ENCODE data around the gene DNAJC10. TPM values are rescaled to one million over a fixed set of nuclear protein-coding genes. Genes with fewer than 3 reads are reported as not detected.
"Not testable (repeated sequence)": the region's sequence is repeated elsewhere in the genome, so short reads cannot be mapped to it uniquely, and the experiment has no call there.

Gene DNAJC10, protein sequence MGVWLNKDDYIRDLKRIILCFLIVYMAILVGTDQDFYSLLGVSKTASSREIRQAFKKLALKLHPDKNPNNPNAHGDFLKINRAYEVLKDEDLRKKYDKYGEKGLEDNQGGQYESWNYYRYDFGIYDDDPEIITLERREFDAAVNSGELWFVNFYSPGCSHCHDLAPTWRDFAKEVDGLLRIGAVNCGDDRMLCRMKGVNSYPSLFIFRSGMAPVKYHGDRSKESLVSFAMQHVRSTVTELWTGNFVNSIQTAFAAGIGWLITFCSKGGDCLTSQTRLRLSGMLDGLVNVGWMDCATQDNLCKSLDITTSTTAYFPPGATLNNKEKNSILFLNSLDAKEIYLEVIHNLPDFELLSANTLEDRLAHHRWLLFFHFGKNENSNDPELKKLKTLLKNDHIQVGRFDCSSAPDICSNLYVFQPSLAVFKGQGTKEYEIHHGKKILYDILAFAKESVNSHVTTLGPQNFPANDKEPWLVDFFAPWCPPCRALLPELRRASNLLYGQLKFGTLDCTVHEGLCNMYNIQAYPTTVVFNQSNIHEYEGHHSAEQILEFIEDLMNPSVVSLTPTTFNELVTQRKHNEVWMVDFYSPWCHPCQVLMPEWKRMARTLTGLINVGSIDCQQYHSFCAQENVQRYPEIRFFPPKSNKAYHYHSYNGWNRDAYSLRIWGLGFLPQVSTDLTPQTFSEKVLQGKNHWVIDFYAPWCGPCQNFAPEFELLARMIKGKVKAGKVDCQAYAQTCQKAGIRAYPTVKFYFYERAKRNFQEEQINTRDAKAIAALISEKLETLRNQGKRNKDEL
- 10 to 100 TPM; 16.1 to 21.7 (median 18.5) TPM for polyA plus RNA-seq

DNA sequence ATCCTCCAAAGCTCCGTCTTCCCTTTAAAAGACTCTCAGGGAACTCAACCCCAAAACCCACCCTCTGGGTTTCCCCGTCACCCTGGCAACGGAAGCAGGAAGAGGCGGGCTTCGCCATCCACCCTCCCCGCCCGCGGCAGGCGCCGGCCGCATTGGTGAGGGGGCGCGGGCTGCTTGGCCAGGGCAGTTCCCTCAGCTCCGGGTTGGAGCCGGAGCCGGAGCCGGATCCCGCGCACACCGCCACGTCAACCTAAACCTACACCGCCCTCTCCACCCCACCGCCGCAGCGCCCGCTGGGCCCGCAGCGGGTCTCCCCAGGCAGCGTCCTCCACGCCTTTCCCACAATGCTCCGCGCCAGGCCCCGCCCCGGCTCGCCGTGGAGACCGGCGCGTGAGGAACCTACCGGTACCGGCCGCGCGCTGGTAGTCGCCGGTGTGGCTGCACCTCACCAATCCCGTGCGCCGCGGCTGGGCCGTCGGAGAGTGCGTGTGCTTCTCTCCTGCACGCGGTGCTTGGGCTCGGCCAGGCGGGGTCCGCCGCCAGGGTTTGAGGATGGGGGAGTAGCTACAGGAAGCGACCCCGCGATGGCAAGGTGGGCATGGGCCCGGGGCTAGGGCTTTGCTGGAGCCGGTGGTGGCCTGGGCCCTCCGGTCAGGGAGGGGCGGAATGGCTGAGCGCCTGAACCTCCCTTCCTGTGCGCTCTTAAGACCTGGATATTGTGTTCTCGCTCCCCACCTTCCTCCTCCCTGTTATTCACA, at the start of gene DNAJC10:
Gene DNAJC10, plus strand, starts transcription at position 366 of the 758 bp plus-strand sequence. CDS start 1,830 bp downstream, outside the sequence.
- 0 to 1% (median 1%) methylated on average over 63 to 69 of the region's 69 CpGs for WGBS, 3 donors
- no peak within 1 kb of the TSS for H3K27ac ChIP-seq (ENCODE audit: low read depth, low read length)

DNA sequence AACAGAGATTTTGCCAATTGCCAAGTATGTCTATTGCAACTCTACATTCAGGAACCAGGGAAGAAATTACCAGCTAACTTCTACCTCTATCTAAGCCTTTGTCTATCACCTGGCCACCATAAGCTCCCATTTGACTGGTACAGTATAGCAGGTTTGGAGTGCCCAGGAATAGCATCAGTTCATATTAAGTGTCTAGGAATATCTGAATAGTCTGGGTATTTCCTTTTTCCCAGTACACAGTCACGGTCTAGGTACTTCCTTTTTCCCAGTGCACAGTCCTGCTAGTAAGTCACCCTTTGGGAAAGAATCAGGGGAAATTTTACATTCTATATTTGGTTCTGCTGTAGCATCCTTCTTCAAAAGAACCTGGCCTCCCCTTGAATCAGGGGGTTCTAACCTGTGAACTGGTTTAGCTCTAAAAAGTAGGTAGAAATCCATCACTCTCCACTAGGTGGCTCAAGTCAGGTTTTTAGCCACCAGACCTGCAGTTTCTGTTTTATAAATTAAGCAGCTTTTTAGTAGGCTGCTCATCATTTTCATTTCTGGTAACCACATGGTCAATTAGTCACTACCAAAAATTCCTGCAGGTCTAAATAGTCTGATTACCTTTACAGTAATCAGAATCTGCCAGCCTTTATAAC, 49.3 kb upstream of the DNAJC10 start:
- 39 to 71% (median 44%) methylated on average over 1 of the region's 1 CpG for WGBS, 3 donors

DNA sequence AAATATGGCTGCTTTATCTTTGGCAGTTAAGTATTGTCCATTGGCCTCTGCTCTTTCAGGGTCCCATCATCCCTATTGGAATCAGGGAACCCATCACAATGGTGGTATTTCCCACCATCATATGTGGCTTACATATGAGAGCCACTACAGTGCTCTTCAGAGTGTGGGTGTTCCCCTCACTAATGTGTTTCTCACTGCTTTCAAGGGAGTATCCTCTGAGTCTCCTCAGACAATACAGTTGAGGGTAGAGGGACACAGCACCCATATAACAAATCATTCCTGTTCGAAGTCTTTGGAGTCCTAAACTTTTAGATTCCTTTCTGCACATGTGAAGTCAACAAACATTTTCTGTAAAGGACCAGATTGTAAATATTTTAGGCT, 48.8 kb upstream of the DNAJC10 start:
- 57 to 81% (median 67%) methylated on average over 1 of the region's 1 CpG for WGBS, 3 donors
- no peak overlapping the region for H3K27ac ChIP-seq (ENCODE audit: low read depth, low read length)

More for the DNA sequence above, 49.3 kb upstream of the DNAJC10 start:
- H3K27ac ChIP-seq (ENCODE audit: low read depth, low read length): no peak overlapping the region

DNA sequence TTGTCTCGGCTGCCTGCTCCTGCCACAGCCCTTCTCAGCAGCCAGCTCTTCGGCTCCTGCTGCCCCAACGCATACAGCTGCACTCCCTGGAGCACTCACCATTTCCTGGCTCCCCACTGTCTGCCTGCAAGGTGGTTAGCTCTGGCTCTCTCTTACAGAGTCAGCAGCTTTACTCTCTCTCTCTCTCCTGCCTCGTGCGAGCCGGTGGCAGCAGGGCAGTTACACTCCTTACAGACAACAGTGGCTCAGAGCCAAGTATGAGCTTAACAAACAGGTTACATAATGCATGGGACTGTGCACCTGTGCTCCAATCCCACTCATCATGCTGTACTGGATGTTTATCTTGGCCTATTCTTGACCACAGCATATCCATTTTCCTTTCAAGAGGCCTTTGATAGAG, 47.4 kb upstream of the DNAJC10 start:
- 49 to 62% (median 58%) methylated on average over 6 of the region's 6 CpGs for WGBS, 3 donors

DNA sequence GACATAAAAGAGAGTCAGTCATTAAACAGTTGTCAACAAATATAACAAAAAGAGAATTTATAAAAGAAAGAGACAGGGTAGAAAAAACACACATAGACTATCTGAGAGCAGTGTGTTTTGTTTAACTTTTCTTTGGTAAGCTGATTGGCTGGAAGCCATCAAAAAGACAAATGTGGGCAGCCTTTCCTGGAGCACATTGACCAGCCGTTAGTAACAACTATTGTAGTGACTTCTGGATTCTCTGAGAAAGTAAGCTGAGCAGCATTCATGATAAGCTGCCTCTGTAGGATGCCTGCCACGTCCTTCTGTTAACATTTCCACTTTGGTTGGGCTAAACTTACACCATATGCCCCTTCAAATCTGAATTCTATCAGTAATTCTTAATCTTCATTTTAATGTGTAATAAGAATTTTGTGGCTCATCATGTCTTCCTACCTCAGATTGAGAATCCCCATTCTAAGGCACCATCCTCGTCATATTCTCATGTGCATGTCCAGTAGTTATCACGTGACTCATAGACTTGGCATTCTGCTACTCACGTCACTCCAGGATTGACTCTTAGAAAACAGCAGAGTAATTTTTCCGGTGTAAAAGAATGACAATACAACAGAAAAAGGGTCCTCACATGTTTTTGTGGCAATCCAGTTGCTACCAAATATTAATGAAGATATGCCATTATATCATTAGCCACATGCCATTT, 43.4 kb upstream of the DNAJC10 start:
- 38 to 65% (median 56%) methylated on average over 6 of the region's 6 CpGs for WGBS, 3 donors
- no peak overlapping the region for H3K27ac ChIP-seq (ENCODE audit: low read depth, low read length)

More for the DNA sequence above, 47.4 kb upstream of the DNAJC10 start:
- no peak overlapping the region for H3K27ac ChIP-seq (ENCODE audit: low read depth, low read length)

DNA sequence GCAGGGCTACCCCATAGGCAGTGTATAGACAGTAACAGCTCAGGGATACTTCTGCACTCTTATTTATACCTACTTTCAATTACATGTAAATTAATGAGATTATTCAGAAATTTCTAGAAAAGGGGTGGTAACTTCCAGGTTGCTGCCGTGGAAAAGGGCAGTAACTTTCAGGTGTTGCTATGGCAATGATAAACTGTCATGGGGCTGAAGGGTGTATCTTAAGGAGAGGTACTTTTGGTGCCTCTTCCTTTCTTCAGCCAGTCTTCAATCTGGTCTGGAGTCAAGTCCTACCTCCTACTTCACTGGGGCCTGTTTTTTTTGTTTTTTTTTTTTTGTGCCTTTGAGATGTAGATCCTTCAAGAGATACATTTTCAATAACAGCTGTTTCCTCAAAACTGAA, 35.2 kb upstream of the DNAJC10 start:
- WGBS, 3 donors: 51 to 67% (median 64%) methylated on average over 1 of the region's 1 CpG
- no peak overlapping the region for H3K27ac ChIP-seq (ENCODE audit: low read depth, low read length)

DNA sequence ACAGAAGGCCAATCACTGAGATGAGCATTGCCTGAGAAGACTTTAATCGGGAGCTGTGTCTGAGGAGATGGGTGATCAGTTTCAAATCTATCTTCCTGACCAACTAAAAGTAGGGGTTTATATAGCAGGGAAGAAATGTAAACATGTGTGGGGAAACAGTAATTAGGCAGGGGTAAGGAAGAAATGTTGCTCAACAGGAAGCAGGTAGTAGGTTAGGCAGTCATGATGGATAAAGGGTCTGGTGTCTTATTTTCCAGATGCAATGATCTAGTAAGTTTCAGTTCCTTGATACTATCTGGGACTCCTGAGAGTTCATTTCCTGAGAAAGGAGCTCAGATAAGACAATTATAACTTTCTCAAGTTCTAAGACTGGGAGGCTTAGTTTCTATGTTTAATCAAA, 33.8 kb upstream of the DNAJC10 start:
- WGBS, 3 donors: 51 to 69% (median 69%) methylated on average over 1 of the region's 1 CpG
- no peak overlapping the region for H3K27ac ChIP-seq (ENCODE audit: low read depth, low read length)

DNA sequence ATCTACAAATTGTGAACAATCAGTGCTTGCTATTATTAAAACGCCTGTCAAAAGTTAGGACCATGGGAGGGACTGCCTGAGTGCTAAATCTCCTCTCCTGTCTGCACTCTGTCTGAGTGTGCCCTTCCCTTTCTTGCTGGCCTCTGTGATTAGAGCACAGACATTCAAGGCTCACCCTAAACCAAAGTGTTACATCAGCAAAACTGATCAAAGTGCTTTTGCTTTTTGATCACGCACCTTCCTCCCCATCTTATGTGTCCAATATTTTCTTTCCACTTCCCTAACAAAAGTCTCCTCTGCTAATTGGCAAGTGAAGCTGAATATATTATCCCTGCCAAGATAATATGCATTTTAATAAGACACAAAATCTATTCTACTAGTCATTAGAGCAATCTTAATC, 30.5 kb upstream of the DNAJC10 start:
- no peak overlapping the region for H3K27ac ChIP-seq (ENCODE audit: low read depth, low read length)
- 89 to 93% (median 91%) methylated on average over 2 of the region's 2 CpGs for WGBS, 3 donors

DNA sequence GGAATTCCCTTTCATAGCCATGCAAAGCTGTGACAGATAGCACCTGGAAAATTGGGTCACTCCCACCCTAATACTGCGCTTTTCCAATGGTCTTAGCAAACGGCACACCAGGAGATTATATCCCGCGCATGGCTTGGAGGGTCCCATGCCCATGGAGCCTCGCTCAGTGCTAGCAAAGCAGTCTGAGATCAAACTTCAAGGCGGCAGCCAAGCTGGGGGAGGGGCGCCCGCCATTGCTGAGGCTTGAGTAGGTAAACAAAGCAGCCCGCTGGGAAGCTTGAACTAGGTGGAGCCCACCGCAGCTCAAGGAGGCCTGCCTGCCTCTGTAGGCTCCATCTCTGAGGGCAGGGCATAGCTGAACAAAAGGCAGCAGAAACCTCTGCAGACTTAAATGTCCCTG, 29.3 kb upstream of the DNAJC10 start:
- 94 to 98% (median 96%) methylated on average over 10 of the region's 10 CpGs for WGBS, 3 donors
- H3K27ac ChIP-seq (ENCODE audit: low read depth, low read length): not testable (repeated sequence)

DNA sequence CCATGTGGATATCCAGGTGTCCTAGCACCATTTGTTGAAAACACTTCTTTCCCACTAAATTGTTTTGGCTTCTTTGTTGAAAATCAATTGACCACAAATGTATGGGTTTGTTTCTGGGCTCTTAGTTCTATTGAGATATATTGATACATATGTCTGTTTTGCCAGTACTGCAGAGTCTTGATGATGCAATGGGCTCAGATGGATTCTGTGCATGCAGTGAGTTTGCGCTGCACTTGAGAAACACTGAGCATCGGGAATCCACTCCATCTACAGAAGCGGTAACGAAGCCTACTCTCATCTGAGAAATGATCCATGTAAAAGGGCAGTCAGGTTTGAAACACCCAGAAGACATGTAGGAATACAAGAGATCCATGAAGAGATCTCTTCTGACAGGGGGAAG, 21.9 kb upstream of the DNAJC10 start:
- H3K27ac ChIP-seq (ENCODE audit: low read depth, low read length): no peak overlapping the region
- whole genome bisulfite sequencing, 3 donors: 97 to 98% (median 98%) methylated on average over 4 of the region's 4 CpGs

DNA sequence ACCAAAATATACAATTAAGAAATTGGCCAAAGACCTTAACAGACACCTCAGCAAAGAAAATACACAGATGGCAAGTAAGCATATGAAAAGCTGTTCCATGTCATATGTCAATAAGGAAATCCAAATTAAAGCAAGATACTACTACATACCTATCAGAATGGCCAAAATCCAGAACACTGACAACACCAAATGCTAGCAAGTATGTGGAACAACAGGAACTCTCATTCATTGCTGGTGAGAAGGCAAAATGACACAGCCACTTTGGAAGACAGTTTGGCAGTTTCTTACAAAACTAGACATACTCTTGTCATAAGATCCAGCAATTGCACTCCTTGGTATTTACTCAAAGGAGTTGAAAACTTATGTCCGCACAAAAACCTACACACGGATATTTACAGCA, 20.3 kb upstream of the DNAJC10 start:
- 93 to 96% (median 95%) methylated on average over 2 of the region's 2 CpGs for WGBS, 3 donors

DNA sequence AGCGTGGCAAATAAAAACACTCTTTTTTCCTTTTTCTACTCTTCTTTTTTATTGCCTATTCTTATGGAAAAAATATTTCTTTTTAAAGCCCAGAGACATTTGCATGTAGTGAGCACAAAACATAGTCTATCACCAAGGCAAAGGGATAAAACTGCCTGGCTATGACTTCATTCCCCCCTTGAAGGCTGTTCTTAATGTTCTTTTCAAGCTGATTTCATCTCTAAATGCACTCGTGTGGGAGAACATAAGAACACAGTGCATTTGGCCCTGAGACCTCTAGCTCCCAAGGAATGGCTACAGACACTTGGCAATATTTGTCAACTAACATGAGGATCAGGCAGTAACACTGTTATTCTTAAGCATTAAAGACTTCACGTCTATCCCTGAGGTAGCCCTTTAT, 17.4 kb upstream of the DNAJC10 start:
- H3K27ac ChIP-seq (ENCODE audit: low read depth, low read length): no peak overlapping the region
- 49 to 73% (median 65%) methylated on average over 3 of the region's 3 CpGs for WGBS, 3 donors

More for the DNA sequence above, 20.3 kb upstream of the DNAJC10 start:
- H3K27ac ChIP-seq (ENCODE audit: low read depth, low read length): no peak overlapping the region

DNA sequence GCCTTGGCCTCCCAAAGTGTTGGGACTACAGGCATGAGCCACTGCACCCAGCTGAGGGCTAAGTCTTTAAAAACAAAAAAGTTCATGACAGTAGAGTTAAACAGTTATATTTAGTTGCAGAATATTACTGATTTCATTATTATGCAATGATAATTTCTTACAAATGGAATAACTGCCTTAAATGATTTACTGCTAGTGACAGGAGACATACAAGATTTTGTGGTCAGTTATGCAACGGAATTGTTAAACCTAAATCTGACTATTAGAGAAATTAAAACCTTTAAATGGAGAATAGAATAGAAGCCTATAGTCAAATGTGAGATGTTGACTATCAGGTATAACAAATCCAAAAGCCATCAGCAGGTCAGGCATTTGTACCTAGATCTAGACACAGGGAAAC, 10.3 kb upstream of the DNAJC10 start:
- H3K27ac ChIP-seq (ENCODE audit: low read depth, low read length): no peak overlapping the region
- 45 to 88% (median 63%) methylated on average over 1 of the region's 1 CpG for WGBS, 3 donors

DNA sequence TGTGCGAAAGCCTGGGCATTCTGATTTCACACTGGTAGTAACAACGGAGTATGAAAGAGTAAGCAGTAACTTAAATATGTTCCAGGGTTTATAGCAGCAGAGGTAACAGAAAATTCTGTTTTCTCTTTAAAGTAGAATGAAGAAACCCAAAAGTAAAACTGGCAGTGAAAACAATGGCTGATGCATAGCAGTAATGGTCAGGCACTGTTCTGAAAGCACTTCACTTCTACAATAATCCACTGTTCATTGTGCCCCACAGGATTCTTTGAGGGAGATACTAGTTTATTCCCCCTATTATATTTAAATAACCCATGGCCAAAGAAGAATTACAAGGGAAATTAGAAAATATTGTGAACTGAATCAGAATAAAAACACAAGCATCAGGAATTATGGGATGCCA, 9.3 kb upstream of the DNAJC10 start:
- no peak overlapping the region for H3K27ac ChIP-seq (ENCODE audit: low read depth, low read length)
- 93 to 96% (median 96%) methylated on average over 2 of the region's 2 CpGs for WGBS, 3 donors

DNA sequence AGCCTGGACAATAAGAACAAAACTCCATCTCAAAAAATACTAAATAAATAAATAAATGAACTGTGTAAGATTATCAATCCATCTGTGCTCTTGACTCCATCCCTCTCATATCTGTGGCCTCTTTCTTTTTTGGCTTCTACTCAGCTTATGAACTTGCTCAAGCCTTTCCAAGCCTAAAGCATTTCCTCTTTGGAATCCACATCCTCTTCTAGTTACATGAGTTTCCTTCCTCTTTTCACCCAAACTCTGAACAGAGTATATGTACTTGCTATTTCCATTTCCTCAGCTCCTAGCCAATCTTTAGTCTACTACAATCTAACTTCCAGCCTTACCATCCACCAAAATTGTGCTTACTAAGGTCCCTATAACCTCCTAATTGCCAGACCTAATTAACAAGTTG, 2.5 kb upstream of the DNAJC10 start:
- no peak overlapping the region for H3K27ac ChIP-seq (ENCODE audit: low read depth, low read length)

DNA sequence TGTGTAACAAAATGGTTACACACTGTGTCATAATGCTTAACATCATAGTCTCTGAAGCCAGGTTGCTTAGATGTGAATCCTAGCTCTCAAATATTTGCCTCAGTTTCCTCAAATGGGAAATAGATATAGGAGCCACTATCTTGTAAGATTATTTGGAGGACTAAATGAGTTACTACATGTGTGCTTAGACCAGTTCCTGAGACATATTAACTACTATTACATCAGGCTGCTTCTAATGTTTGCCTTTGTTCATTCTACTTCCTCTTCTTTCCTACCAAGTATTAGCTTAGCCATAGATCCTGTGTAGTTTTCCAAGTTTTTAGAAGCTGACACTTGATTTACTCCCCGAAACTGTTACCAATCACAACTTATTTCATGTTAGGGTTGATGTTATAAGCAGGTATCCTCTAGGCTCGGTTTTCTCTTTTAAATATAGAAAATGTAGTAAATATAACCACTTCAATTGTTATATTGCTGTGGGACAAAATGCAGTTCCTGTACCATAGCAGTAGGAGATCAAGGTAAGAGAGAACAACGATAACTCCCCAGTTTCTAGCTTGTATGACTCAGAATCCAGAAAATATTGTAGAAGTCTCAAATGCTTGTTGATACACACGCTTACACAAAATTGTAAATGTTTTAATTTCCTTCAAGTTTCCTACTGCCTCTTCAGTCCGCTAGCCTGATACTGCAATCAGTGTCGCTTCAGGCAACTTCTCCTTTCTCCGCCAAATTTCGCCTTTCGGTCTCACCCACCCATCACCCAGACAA, 751 bp upstream of the DNAJC10 start:
- no peak overlapping the region for H3K27ac ChIP-seq (ENCODE audit: low read depth, low read length)
- 0 to 3% (median 1%) methylated on average over 9 of the region's 9 CpGs for WGBS, 3 donors

DNA sequence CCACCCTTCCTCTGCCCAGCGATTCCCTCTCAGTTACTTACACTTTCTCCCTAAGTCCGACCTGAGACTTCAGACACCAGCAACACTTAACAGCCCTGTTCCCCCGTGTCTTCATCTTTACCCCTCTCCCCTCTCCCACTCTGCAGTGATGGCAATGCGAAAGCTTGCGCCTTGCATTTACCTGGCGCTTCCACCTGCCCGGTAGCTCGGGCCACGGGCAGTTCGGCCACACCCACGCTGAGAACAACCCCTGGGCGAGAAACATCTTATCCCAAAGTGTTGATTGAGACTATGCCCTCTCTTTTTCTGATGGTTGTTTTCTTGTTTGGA, 558 bp downstream of the DNAJC10 start:
- WGBS, 3 donors: 0 to 1% (median 1%) methylated on average over 12 of the region's 12 CpGs
- H3K27ac ChIP-seq (ENCODE audit: low read depth, low read length): no peak overlapping the region
